NCI-H446 treated with DMSO at 0.1 percent for 48 hours (cell line): ENCODE results near the gene SLC14A1.
A peak's percentile ranks its signal among the peaks of the same experiment; 100 is the strongest.

Experiments used
- DNase-seq: peaks from one replicate; lab custom pipeline; 2025; lab: John Stamatoyannopoulos, UW

Gene SLC14A1

DNA sequence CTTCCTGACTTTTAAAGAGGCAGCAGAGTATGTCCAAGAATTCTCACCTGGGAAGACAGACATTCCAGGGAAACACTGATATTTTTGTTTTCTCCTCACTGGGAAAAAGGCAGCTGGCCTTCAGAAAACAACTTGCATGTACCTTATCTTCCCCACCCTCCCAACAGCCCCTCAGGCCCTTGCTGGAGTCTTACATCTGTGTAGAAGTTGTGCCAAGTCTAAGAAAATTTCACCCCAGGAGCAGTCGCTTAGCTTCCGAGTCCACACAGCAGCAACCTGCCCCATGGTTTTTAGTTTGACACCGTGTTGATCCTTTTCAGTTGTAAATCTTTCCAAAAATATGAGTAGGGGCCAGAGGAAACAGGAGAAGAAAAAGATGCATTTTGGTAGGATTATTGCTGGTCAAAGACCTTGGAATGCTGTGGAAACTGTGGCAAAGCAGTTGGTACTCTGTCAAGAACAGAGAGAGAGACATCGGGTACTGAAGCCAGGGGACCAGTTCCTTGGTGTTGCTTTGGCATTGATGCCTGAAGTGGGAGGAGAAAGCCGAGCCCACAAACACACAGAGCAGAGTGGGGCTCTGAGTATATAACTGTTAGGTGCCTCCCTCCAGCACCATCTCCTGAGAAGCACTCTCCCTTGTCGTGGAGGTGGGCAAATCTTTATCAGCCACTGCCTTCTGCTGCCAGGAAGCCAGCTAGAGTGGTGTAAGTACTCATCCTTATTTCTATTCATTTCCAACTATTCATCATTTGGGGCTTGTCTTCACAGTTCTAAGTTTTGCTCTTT is at the start of gene SLC14A1:
TSS of gene SLC14A1 (plus strand) at position 615 of the 789 bp plus-strand sequence. CDS start 6,140 bp downstream, outside the sequence.
- no peak for DNase-seq

DNA sequence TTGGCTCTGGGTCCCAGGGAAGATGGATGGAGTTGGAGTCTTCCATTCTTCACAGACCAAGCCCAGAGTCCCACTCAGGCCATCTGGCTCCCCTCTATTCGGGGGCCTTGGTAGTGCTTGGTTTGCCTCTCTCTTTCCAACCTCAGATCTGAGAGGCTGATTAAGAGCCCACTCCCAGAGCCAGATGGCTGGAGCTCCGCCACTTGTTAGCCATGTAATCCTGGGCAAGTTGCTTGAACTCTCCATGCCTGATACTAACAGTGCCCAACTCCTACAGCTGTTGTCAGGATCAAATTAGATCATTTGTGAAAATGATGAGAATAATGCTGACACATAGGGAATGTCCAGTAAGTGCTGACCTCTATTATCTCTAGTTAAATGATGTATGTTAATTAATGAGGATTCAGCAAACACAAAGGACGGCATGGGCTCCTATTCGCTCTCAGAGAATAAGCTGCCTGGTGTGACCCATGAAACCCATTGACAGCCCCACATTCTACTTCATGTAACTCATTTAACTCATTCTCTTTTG is 46.6 kb upstream of the SLC14A1 start:
- peak; percentile 10 for DNase-seq

DNA sequence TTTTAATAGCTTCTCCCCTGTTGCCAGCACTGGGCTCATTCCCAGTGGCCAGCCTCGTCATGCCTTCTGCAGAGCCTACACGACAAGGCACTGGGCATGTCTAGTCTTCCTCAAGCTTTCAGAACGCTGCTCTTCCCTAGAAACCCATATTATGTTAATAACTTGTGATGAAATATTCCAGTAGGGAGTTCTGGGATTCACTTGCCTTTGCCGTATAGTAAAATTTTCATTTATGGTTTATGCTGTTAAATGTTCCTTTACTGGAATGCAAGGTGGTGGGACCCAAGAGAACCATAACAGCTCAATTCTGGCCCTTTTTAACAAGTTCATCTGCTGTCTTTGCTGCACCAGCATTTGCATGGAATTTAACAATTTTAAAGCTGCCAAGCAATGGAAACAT is 45.5 kb upstream of the SLC14A1 start:
- no peak for DNase-seq

DNA sequence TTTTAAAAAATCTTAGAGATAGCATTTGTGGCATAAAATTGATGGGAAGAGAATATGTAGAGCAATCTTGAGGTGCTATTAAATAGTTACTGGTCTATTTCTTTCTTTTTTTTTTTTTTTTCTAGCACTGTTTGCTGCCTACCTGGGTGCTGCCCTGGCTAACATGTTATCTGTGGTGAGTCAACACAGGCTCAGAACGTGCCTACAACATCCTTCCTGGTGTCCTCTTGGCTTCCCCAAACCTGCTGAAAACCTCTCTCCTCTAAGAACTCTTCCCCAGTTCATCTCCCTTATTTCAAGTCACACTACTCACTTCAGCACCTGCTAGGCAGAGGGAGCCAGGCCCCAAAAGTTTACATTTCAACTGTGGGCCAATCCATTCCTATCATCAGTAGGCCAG is 45.1 kb upstream of the SLC14A1 start:
- no peak for DNase-seq

DNA sequence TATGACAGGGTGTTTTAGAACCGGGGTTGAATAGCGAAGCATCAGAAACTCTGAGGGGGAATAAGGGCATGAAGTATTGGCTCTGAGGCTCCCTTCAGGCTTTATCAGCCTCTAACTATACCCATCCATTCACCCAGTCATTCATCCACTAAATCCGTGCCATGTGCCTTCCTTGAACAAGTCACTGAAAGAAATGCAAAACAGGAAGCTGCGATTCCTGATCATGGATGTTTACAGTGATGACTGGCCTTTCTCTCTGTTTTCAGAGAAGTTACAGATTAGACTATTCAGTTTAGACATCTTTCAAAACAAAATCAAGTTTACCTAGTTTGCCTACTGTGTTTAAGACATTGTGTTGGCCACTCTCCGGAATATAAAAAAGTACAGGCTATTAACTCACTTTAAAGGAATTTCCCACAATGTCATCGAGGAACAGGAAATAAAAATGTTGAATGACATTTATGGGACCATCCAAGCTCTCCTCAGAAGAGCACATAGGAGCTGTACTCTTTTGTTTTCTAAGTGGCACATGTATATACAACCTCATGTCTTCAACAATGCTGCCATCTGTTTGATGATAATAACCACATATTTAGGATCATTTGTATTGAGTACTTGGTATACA is 43.8 kb upstream of the SLC14A1 start:
- no peak for DNase-seq

DNA sequence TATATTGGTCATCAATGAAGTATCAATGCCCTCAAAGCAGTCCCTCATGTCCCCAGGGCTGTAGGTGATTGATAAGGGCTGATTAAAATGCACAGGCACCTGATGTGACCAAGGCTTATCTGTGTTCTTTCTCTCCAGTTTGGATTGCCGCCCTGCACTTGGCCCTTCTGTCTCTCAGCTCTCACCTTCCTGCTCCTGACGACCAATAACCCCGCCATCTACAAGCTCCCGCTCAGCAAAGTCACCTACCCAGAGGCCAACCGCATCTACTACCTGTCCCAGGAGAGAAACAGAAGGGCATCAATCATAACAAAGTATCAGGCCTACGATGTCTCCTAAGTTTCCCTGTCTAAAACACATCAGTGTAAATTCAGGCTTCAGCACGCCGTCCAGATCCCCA is 41.8 kb upstream of the SLC14A1 start:
- DNase-seq = no peak

DNA sequence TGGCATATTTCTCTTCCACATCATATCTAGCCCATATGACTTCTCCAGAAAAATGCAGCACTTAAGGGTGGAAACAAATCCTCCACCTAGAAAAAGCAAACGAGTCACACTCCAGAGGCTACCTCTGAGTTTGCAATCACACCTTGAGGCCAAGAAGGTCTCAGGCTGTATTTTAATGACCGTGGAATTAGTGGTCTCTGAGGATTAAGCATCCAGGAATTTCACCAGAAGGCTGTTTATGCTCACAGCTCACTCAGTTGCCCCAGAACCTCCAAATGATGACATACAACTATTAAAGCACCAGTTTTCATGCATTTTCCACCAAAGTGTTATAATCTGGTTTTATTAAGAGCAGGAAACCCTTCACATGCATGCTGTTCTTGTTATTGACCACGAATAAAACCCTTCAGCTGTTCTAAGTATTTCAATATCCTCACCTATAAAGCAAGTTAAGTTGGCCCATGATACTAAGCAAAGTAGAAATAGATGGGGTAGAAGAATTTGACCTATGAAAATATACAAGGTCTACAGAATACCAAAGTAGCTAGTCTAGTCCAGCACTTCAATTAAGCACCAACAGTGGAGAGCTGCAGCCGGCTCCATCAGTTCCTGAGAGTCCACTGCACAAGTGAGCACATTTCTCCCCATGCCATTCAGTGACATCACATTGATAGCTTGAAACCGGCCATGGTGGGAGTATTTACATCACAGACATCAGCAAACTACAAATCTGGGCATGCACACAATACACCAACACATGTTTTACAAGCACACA is 39.5 kb upstream of the SLC14A1 start:
- no peak for DNase-seq

DNA sequence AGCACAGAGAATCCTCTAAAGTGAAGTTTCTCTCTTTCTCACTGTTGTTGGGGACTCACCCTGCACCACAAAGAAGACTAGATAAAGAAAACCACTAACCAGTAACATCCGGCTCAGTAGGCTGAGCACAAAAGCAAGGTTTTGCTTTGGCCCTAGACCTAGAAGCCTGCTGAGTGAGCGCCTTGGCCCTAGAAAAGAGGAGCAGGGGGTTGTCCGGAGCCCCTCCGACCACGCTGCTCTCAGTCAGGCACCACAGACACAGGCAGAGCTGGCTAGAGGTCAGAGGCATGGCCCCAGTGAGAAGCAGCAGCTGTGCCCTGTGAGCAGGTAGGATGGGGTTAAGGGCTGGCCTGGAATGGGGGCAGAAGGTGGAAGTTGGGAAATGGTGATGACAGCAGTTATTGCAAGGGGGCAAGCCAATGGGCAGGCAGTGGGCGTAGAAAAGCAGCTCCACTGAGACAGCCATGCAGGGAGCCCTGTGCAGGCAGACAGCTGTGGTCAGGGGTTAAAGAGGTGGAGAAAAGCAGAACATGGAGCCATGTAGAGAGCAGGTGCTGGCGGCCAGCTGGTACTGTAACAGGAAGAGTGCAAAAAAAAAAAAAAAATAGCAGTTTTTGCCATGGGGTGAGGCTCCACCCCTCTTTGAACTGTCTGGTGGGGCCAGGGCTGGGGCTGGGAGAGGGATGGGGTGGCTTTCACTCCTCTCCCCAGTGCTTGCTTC is 36.9 kb upstream of the SLC14A1 start:
- DNase-seq = no peak

DNA sequence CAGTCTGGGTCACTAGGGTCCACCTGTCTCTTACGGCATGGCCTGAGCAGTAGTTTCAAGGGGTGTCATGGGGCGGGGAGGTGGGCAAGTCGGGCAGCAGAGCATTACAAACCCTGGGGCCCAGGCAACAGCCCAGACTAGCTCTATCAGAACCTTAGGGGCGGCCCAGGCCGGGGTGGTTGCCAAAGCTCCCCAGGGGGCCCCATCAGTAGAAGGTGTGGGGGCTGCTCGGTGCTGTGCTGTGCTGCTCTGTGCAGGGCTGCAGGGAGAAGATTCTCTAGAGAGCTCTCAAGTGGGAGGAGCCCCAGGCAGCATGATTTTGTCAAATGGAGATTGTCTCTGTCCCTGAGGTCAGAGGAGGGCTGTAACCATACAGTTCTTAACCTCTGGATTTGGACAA is 36.4 kb upstream of the SLC14A1 start:
- no peak for DNase-seq

DNA sequence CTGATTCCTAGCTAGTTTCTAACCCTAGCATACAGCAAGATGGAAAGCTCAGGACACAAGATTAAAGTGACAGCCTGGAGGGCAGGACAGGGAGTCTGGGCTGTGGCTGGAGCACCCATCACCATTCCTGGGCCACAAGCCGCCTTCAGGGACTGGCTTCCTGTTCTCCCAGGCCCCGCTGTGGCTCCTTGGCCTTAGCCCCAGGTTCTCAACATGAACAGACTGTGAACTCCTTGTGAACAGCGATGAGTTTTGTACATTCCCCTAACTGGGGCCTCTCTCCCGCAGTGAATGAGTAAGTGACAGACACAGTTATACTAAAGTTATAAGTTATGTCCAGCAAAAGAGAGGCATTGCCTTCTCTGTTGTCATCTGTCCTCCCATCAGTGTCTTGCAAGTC is 35.9 kb upstream of the SLC14A1 start:
- no peak for DNase-seq

DNA sequence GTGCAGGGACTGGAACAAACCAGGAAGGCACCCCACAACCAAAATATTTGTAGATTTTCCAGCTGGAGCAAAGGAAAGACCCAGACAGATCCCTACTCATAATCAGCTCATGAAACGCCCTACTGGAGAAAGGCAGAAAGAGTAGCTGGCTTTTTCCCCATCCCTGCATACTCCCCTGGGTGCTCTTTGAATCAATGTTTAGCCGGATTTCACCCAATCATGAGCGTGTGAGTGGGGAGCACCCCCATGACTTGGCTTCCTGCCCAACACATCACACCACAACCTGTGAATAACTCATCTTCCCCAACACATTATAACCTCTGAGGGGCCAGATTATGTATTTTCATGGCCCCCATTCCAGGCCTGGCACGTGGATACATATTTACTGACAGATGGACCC is 35.1 kb upstream of the SLC14A1 start:
- no peak for DNase-seq

DNA sequence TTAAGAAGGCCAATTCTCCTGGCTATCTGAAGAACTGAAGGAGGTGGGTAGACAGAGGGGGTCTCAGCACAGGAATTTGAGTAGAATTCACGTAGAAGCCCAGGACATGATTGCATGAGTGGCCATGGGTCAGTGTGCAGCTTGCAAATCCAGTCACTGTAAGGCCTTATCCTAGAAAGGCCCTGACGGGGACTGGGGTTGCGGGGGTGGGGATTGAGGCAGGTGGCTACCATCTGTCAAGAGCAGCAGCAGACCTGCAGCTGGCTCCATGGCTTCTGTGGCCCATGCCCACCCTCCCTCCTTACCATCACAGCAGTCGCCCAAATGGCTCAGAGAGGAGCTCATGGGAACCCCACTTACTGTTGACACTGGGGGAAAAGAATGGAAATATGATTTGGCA is 34.6 kb upstream of the SLC14A1 start:
- DNase-seq = no peak

DNA sequence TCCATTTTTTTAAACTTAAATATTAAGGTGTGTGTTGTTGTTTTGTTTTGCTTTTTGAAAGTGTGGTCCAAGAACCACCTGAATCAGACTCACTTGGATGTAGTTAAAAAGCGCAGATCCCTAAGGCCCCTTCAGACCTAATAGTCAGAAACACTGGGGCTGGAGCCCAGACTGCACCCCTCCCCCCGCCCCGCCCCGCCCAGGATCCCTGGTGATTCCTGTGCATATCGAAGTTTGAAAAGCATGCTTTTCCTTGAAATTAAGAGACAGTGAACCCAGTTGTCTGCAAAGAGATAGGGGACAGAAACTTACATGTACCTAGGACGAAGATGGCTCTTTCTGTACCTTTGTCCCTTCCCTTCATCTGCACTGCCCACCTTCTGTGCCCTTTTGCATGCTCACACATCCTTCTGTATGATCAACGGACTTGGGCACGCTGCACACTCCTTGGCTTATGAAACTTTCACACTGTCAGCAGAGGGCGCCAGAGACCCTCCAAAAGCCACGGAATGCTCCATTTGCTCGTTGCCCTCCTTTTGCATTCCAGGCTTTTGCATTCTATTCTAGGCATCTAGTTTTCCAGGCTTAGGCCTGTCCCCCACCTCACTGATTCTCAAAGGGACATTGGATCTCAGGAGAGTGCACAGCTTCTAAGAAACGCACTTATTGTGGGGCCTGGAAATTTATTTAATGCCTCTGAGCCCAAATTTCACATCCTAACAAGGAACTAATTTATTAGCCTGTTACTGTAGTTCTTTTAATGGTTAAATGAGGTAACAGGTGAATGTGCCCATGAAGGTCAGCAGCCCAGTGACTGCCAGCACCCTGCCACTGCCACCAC is 32.8 kb upstream of the SLC14A1 start:
- DNase-seq = peak; percentile 11

DNA sequence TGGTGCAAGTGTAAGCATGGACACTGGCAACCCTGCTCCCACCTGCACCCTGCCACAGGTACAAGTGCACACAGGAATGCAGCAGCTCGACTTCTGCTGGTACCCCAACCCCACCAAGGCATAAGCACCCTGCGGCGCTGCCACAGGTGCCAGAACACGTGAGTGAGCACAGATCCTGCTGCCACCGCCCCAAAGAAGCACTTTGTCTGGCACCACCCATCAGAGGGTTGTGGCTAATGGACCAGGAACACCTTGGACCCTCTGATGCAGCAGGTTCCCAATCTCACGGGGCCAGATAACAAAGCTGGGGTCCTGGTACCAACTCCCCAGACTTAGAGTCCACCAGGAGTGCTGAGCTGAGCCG is 32.2 kb upstream of the SLC14A1 start:
- no peak for DNase-seq

DNA sequence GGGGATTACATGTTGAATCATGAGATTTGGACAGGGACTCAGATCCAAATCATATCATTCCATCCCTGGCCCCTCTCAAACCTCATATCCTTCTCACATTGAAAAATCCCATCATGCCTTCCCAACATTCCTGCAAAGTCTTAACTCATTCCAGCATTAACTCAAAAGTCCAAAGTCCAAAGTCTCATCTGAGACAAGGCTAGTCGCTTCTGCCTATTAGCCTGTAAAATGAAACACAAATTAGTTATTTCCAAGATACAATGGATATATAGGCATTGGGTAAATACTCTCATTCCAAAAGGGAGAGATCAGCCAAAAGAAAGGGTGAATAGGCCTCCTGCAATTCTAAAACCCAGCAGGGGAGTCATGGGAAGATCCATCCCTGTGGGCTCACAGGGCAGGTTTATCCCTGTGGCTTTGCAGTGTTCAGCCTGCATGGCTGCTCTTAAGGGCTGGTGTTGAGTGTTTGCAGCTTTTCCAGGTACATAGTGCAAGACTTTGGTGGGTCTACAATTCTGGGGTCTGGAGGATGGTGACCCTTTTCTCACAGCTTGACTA is 21.2 kb upstream of the SLC14A1 start:
- no peak for DNase-seq

DNA sequence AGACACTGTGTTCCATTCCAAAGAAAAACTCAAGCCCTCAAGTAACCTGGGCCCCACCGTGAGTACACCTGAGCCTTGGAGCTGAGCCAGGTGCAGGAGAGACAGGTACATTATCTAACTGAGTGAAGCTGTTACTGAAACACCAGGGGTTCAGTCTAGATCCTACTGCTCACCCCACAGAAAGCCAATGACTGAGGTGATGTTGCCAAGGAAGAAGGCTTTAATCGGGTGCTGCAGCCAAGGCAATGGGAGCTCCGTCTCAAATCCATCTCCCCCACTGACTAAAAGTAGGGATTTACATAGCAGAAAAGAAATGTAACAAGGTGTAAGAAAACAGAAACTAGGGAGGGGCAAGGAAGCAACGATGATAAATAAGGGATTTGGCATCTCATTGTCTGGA is 15.2 kb upstream of the SLC14A1 start:
- DNase-seq = no peak

DNA sequence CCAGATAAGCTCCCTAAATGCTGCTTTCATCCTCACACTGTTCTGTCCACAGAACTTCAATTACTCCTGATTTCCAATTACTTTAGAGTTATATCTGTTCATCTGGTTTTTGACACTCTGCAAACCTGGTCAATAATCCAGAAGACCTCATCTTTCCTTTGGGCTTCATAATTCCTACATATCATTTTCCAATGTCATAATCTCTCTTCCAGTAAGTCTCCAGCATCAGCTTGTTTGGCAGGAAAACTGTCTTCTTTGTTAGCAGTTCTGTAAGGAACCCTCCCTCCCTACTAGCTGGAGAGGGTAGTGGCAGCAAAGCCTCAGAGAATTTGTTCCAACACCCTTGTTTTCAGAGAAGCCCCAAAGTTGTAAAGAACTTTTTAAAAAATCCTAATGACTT is 11.9 kb upstream of the SLC14A1 start:
- no peak for DNase-seq

DNA sequence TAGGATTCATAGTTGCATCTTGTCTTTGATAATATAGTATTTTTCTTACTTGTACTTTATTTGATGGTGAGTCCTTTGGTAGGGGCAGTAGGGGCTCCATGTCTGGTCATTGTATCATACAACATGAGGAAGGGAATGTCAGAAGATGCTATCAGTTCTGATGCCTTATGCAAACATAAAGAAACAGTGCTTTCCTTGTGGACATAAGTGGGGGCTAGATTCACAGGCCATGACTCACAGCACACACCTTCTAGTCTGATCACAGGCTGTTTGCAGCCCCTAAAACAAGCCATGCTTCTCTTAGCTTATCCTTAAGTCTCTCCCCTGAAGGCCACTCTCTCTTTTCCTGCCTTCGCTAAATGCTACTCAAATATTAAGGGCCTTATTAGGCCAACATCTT is 10.7 kb upstream of the SLC14A1 start:
- no peak for DNase-seq

DNA sequence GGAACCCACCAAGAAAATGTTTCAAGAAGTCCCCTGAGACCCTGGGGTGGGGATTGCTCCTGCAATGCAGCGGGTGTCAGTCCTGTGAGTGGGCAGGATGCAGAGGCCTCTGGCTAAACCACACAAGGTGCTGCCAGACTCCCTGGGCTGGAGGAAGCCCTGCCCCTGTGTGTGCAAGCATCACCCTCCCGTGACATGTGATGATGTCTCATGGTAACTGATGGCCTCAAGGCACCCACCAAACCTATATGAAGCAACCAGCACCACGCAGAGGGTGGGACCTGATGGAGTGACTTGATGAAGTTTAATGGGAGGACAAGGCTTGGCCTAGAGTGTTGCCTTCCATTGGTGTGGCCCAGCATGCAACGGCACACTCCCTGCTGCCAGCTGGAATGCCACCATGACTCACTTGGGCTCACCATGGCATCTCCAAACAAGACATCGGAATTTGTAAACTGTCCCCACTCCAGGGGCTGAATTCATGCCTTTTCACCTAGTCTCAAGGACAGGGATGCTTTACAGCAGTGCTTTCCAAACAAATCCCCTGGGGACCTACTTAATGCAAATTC is 8.7 kb upstream of the SLC14A1 start:
- no peak for DNase-seq

DNA sequence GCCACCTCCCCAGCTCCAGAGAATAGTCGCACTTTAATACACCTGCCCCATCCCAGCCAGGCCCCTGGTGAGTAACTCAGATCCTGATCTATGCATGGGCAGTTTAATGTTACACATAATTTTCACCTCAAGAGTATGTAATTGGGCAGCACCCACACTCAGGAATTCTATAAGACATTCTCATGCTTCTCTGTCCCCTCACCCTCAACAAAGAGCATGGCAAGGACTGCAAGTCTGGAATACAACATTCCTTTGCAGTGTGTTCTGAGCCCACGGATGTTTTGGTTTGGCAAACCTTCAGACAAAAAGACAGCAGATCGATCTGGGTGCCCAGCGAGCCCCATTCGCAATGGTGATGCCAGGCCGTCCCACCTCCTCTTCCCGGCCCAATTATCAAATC is 4.9 kb upstream of the SLC14A1 start:
- DNase-seq = no peak

DNA sequence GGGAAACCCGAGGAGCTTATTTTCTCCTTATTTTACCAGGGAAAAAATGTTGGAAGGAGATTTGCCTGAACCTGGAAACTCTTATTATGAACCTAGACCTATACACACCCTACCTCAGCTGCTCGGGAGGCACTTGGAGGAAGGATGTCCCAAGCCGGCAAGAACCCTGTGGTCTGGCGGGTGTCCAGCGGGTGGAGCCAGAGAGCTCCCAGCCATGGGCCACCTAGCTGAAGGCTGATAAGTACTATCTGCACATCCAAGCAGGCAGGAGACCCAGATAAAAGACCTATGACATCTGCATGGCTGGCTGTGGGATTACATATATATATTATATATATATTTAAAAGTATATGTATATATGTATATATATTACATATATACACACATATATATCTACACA is 1.1 kb upstream of the SLC14A1 start:
- no peak for DNase-seq
